ENCODE measurements around the gene SFMBT1.

DNA sequence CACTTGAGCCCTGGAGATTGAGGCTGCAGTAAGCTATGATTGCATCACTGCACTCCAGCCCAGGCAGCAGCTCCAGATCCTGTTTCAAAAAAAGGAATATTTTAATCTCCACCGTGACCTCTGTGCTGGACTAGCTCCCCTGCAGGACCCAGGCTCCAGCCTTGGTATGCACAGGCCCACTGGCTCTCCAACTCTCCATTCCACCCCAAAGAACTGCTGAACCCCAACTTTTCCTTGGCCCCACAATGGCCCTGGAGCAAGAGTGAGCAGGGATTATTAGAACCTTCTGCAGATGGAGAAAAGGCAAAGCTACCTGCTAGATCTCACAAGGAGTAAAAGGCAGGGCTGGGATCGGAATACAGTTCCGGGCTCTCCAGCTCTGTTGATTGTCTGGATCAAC lies 32.8 kb upstream of the SFMBT1 start:
- TF ChIP-seq, protein P1, sequence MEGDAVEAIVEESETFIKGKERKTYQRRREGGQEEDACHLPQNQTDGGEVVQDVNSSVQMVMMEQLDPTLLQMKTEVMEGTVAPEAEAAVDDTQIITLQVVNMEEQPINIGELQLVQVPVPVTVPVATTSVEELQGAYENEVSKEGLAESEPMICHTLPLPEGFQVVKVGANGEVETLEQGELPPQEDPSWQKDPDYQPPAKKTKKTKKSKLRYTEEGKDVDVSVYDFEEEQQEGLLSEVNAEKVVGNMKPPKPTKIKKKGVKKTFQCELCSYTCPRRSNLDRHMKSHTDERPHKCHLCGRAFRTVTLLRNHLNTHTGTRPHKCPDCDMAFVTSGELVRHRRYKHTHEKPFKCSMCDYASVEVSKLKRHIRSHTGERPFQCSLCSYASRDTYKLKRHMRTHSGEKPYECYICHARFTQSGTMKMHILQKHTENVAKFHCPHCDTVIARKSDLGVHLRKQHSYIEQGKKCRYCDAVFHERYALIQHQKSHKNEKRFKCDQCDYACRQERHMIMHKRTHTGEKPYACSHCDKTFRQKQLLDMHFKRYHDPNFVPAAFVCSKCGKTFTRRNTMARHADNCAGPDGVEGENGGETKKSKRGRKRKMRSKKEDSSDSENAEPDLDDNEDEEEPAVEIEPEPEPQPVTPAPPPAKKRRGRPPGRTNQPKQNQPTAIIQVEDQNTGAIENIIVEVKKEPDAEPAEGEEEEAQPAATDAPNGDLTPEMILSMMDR (conservative IDR thresholded peaks at IDR 0.05; ENCODE audit: low read depth in 2 of 2), result no peak
- TF ChIP-seq, protein P2, sequence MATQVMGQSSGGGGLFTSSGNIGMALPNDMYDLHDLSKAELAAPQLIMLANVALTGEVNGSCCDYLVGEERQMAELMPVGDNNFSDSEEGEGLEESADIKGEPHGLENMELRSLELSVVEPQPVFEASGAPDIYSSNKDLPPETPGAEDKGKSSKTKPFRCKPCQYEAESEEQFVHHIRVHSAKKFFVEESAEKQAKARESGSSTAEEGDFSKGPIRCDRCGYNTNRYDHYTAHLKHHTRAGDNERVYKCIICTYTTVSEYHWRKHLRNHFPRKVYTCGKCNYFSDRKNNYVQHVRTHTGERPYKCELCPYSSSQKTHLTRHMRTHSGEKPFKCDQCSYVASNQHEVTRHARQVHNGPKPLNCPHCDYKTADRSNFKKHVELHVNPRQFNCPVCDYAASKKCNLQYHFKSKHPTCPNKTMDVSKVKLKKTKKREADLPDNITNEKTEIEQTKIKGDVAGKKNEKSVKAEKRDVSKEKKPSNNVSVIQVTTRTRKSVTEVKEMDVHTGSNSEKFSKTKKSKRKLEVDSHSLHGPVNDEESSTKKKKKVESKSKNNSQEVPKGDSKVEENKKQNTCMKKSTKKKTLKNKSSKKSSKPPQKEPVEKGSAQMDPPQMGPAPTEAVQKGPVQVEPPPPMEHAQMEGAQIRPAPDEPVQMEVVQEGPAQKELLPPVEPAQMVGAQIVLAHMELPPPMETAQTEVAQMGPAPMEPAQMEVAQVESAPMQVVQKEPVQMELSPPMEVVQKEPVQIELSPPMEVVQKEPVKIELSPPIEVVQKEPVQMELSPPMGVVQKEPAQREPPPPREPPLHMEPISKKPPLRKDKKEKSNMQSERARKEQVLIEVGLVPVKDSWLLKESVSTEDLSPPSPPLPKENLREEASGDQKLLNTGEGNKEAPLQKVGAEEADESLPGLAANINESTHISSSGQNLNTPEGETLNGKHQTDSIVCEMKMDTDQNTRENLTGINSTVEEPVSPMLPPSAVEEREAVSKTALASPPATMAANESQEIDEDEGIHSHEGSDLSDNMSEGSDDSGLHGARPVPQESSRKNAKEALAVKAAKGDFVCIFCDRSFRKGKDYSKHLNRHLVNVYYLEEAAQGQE (IDR thresholded peaks at IDR 0.05; ENCODE audit: unreplicated experiment), result no peak
- TF ChIP-seq EZH2 (IDR thresholded peaks at IDR 0.05; ENCODE audit: low read depth, unreplicated experiment) (no peak), ZNF331 (CRISPR knock-in tag; IDR thresholded peaks at IDR 0.05; ENCODE audit: low read depth) (no peak)
- TF ChIP-seq, protein P3, sequence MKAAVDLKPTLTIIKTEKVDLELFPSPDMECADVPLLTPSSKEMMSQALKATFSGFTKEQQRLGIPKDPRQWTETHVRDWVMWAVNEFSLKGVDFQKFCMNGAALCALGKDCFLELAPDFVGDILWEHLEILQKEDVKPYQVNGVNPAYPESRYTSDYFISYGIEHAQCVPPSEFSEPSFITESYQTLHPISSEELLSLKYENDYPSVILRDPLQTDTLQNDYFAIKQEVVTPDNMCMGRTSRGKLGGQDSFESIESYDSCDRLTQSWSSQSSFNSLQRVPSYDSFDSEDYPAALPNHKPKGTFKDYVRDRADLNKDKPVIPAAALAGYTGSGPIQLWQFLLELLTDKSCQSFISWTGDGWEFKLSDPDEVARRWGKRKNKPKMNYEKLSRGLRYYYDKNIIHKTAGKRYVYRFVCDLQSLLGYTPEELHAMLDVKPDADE (IDR thresholded peaks at IDR 0.05), result no peak

Measured in GM23338 (cell line).